ENCODE results near the gene TOX2. TPM values are rescaled to one million over a fixed set of nuclear protein-coding genes. Genes with fewer than 3 reads are reported as not detected.
"Not testable (repeated sequence)": the region's sequence is repeated elsewhere in the genome, so short reads cannot be mapped to it uniquely, and the experiment has no call there.

Gene TOX2
- total and polyA plus RNA-seq, 10 donors, result 1.1 to 6.4 (median 5.0) TPM

- DNase-seq, result peak; percentile 40
- TF ChIP-seq POLR2AphosphoS5 (IDR thresholded peaks at IDR 0.05) (no peak), POLR2A (IDR thresholded peaks at IDR 0.05) (no peak)
- TF ChIP-seq, protein P1, sequence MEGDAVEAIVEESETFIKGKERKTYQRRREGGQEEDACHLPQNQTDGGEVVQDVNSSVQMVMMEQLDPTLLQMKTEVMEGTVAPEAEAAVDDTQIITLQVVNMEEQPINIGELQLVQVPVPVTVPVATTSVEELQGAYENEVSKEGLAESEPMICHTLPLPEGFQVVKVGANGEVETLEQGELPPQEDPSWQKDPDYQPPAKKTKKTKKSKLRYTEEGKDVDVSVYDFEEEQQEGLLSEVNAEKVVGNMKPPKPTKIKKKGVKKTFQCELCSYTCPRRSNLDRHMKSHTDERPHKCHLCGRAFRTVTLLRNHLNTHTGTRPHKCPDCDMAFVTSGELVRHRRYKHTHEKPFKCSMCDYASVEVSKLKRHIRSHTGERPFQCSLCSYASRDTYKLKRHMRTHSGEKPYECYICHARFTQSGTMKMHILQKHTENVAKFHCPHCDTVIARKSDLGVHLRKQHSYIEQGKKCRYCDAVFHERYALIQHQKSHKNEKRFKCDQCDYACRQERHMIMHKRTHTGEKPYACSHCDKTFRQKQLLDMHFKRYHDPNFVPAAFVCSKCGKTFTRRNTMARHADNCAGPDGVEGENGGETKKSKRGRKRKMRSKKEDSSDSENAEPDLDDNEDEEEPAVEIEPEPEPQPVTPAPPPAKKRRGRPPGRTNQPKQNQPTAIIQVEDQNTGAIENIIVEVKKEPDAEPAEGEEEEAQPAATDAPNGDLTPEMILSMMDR (IDR thresholded peaks at IDR 0.05 in 8 of 11, conservative IDR thresholded peaks at IDR 0.05 in 3 of 11), result no peak
- no peaks in the 10 kb centered on the region for H3K4me1 ChIP-seq
- H3K36me3 ChIP-seq, result no peaks in the 10 kb centered on the region
- H3K4me3 ChIP-seq, result no peak overlapping the region
- intact Hi-C loops (cut with DNase I; ENCODE audit: low total_unique reads), result no loop called here
- peaks cover 0 to 53% (median 12%) of the 10 kb centered on the region in 7 donors for H3K27me3 ChIP-seq (replicated peaks in 1 of 7)
- no peak overlapping the region for H3K27ac ChIP-seq
- no peaks in the 10 kb centered on the region for H3K9me3 ChIP-seq
- WGBS, 5 donors, result 79 to 83% (median 81%) methylated on average over 7 to 8 of the region's 8 CpGs
Observed at GRCh38 chr20:44041001-44041400, 126.3 kb downstream of the TOX2 start.

GRCh38 chr20:44044712-44045111, 130.1 kb downstream of the TOX2 start:
- 77 to 93% (median 91%) methylated on average over 5 of the region's 5 CpGs for WGBS, 5 donors
- H3K4me3 ChIP-seq; H3K4me1 ChIP-seq; H3K36me3 ChIP-seq; DNase-seq; intact Hi-C loops (cut with DNase I; ENCODE audit: low total_unique reads); H3K27ac ChIP-seq; H3K9me3 ChIP-seq: not testable (repeated sequence)
- H3K27me3 ChIP-seq (replicated peaks in 1 of 7), result peaks cover 0 to 26% (median 0%) of the 10 kb centered on the region in 7 donors

DNA sequence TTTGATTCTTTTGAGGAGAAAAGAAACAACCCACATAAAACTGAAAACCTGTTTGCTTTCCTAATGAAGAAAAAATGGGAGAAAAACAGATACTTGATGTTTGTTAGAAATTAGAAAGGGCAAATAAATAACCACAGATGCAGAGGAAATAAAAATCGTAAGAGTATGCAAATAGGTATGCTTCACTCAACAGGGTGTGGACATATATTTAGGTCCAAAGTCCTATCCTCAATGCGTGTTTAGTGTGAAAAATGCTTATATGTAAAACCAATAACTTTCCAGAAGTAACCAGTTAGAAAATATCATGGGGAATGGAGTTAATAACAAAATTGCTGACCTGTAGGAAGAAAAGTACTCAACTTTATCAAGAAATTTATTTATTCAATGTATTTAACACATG, 135.7 kb downstream of the TOX2 start:
- WGBS, 5 donors, result 65 to 76% (median 69%) methylated on average over 2 of the region's 2 CpGs
- Histone ChIP-seq H3K36me3 (no peaks in the 10 kb centered on the region), H3K9me3 (no peaks in the 10 kb centered on the region), H3K4me1 (no peaks in the 10 kb centered on the region), H3K27me3 (replicated peaks in 1 of 7) (no peaks in the 10 kb centered on the region), H3K4me3 (no peak overlapping the region), H3K27ac (no peak overlapping the region)
- intact Hi-C loops (cut with DNase I; ENCODE audit: low total_unique reads), result no loop called here
- TF ChIP-seq POLR2AphosphoS5 (IDR thresholded peaks at IDR 0.05), result no peak
- TF ChIP-seq POLR2A (IDR thresholded peaks at IDR 0.05), result no peak
- TF ChIP-seq, protein P1 (IDR thresholded peaks at IDR 0.05 in 8 of 11, conservative IDR thresholded peaks at IDR 0.05 in 3 of 11), result no peak
- DNase-seq, result no peak

DNA sequence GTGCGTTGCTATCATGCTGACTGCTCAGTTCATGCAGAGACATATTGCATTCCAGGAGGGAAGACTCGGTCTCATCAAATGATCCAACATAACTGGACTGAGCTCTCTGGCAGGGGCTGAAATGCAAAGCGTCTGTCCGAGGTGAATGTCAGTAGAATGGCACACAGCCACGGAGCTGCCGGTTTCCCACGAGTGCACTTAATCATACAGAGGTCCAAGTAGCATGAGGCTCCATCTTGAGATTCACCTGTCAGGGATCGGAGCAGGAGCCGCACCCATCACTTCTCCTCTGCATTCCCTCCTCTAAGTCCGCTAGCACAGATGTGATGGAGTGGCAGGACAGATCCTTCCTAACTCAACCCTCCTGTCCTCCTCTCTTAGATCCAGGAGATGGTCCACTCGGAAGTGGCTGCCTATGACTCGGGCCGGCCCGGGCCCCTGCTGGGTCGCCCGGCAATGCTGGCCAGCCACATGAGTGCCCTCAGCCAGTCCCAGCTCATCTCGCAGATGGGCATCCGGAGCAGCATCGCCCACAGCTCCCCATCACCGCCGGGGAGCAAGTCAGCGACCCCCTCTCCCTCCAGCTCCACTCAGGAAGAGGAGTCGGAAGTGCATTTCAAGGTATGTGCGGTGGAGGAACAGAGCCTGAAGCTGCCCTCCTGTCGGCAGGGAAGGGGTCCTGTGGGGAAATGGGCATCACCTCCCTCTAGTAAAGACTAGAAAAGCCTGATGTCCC, 136.4 kb downstream of the TOX2 start:
- DNase-seq, result peak; percentile 51

More for the DNA sequence above, 136.4 kb downstream of the TOX2 start:
- no peaks in the 10 kb centered on the region for H3K9me3 ChIP-seq
- TF ChIP-seq POLR2A (IDR thresholded peaks at IDR 0.05), result no peak
- no peak for TF ChIP-seq POLR2AphosphoS5 (IDR thresholded peaks at IDR 0.05)
- TF ChIP-seq, protein P1 (IDR thresholded peaks at IDR 0.05 in 8 of 11, conservative IDR thresholded peaks at IDR 0.05 in 3 of 11), result no peak
- no peaks in the 10 kb centered on the region for H3K27me3 ChIP-seq (replicated peaks in 1 of 7)
- no peaks in the 10 kb centered on the region for H3K4me1 ChIP-seq
- H3K27ac ChIP-seq, result no peak overlapping the region
- WGBS, 5 donors, result 90 to 94% (median 91%) methylated on average over 23 to 25 of the region's 25 CpGs
- intact Hi-C loops (cut with DNase I; ENCODE audit: low total_unique reads), result no loop called here
- H3K36me3 ChIP-seq, result no peaks in the 10 kb centered on the region
- no peak overlapping the region for H3K4me3 ChIP-seq
